Measurements from ENCODE around the gene GAL3ST3.

GRCh38 chr11:66072081-66072480, 23.1 kb upstream of the GAL3ST3 start:
- TF ChIP-seq EZH2 (IDR thresholded peaks at IDR 0.05; ENCODE audit: insufficient read depth, low read length) = no peak
- no peak for TF ChIP-seq CTCF (IDR thresholded peaks at IDR 0.05; ENCODE audit: insufficient read depth, low read depth, low read length)
